ENCODE measurements around the gene GPC5.

GRCh38 chr13:92414851-92415250 lies 1016.4 kb downstream of the GPC5 start:
- TF ChIP-seq, protein P1, sequence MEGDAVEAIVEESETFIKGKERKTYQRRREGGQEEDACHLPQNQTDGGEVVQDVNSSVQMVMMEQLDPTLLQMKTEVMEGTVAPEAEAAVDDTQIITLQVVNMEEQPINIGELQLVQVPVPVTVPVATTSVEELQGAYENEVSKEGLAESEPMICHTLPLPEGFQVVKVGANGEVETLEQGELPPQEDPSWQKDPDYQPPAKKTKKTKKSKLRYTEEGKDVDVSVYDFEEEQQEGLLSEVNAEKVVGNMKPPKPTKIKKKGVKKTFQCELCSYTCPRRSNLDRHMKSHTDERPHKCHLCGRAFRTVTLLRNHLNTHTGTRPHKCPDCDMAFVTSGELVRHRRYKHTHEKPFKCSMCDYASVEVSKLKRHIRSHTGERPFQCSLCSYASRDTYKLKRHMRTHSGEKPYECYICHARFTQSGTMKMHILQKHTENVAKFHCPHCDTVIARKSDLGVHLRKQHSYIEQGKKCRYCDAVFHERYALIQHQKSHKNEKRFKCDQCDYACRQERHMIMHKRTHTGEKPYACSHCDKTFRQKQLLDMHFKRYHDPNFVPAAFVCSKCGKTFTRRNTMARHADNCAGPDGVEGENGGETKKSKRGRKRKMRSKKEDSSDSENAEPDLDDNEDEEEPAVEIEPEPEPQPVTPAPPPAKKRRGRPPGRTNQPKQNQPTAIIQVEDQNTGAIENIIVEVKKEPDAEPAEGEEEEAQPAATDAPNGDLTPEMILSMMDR (IDR thresholded peaks at IDR 0.05 in 8 of 11, conservative IDR thresholded peaks at IDR 0.05 in 3 of 11): no peak
- TF ChIP-seq POLR2A (IDR thresholded peaks at IDR 0.05) (no peak), POLR2AphosphoS5 (IDR thresholded peaks at IDR 0.05) (no peak)

Data from spleen (tissue), 7 donors.